ENCODE results near the gene IL2. TPM values are rescaled to one million over a fixed set of nuclear protein-coding genes. Genes with fewer than 3 reads are reported as not detected.

The IL2 gene
- total RNA-seq, 6 experiments from 2014 or later = not detected

- ATAC-seq (no peak), DNase-seq (no peak)
- Histone ChIP-seq H3K27ac (no peak overlapping the region), H3K4me1 (no peaks in the 10 kb centered on the region), H3K9me3 (no peaks in the 10 kb centered on the region), H3K27me3 (no peaks in the 10 kb centered on the region), H3K36me3 (no peaks in the 10 kb centered on the region), H3K4me3 (no peak overlapping the region)
- WGBS (ENCODE audit: insufficient coverage, low coverage, low lambda C conversion rate, missing lambda C conversion rate) = 26% methylated on average over 3 of the region's 3 CpGs
- no peak for TF ChIP-seq POLR2A (IDR thresholded peaks at IDR 0.05)
- TF ChIP-seq CTCF (IDR thresholded peaks at IDR 0.05) = no peak
- intact Hi-C loops (cut with DNase I) = no loop called here
Measured at GRCh38 chr4:122412547-122412946, 44.0 kb downstream of the IL2 start.

- ATAC-seq (no peak), DNase-seq (no peak)
- intact Hi-C loops (cut with DNase I) = no loop called here
- H3K4me1 ChIP-seq = no peaks in the 10 kb centered on the region
- no peaks in the 10 kb centered on the region for H3K27me3 ChIP-seq
- no peaks in the 10 kb centered on the region for H3K36me3 ChIP-seq
- no peak for TF ChIP-seq CTCF (IDR thresholded peaks at IDR 0.05)
- TF ChIP-seq POLR2A (IDR thresholded peaks at IDR 0.05) = no peak
- H3K27ac ChIP-seq = no peak overlapping the region
- no CpG with 5 or more reads among the region's 3 CpGs for WGBS (ENCODE audit: insufficient coverage, low coverage, low lambda C conversion rate, missing lambda C conversion rate)
- no peak overlapping the region for H3K4me3 ChIP-seq
- no peaks in the 10 kb centered on the region for H3K9me3 ChIP-seq
Measured at GRCh38 chr4:122403861-122404260, 52.7 kb downstream of the IL2 start.

Other genes with a start within 250 kb of the IL2 start
- gene ADAD1, start 77.7 kb downstream of the IL2 start, total RNA-seq = not detected
- not detected for gene IL21, start 164.3 kb upstream of the IL2 start, total RNA-seq